NCI-H2107 treated with DMSO at 0.1 percent for 48 hours (cell line): ENCODE measurements around the gene SLC6A19.
A peak's percentile ranks its signal among the peaks of the same experiment; 100 is the strongest.
"Not testable (repeated sequence)": the region's sequence is repeated elsewhere in the genome, so short reads cannot be mapped to it uniquely, and the experiment has no call there.

ENCODE experiments used
- DNase-seq: peaks from one replicate; lab custom pipeline; 2025; ENCODE audit not compliant: unreplicated experiment; lab: John Stamatoyannopoulos, UW

Gene SLC6A19

GRCh38 chr5:1220351-1220750 is 19.0 kb downstream of the SLC6A19 start:
- DNase-seq: no peak

- no peak for DNase-seq
Observed at GRCh38 chr5:1220831-1221230, 19.4 kb downstream of the SLC6A19 start.

- DNase-seq: no peak
Observed at GRCh38 chr5:1221721-1222120, 20.3 kb downstream of the SLC6A19 start.

- no peak for DNase-seq
Observed at GRCh38 chr5:1222147-1222546, 20.8 kb downstream of the SLC6A19 start.

- DNase-seq: no peak
Observed at GRCh38 chr5:1222621-1223277, 21.4 kb downstream of the SLC6A19 start.

- no peak for DNase-seq
Observed at GRCh38 chr5:1223278-1223670, 21.9 kb downstream of the SLC6A19 start.

- DNase-seq: no peak
Observed at GRCh38 chr5:1224631-1225030, 23.2 kb downstream of the SLC6A19 start.

- DNase-seq: no peak
Observed at GRCh38 chr5:1225081-1225480, 23.7 kb downstream of the SLC6A19 start, which contains the start of gene SLC6A18. TSS of gene SLC6A18 (plus strand) at chr5:1225381. CDS start at chr5:1225478, 97 bp downstream.

GRCh38 chr5:1226231-1226630 is 24.8 kb downstream of the SLC6A19 start:
- DNase-seq: no peak

GRCh38 chr5:1226839-1227581 is 25.6 kb downstream of the SLC6A19 start:
- no peak for DNase-seq

- DNase-seq: peak; percentile 65
Observed at GRCh38 chr5:1227667-1228066, 26.3 kb downstream of the SLC6A19 start.

- no peak for DNase-seq
Observed at GRCh38 chr5:1228120-1228519, 26.7 kb downstream of the SLC6A19 start.

GRCh38 chr5:1229023-1229422 is 27.6 kb downstream of the SLC6A19 start:
- DNase-seq: not testable (repeated sequence)

- peak; percentile 48 for DNase-seq
Observed at GRCh38 chr5:1229822-1230221, 28.4 kb downstream of the SLC6A19 start.

GRCh38 chr5:1230551-1230950 is 29.2 kb downstream of the SLC6A19 start:
- DNase-seq: no peak

GRCh38 chr5:1231354-1231905 is 30.0 kb downstream of the SLC6A19 start:
- peak; percentile 26 for DNase-seq

GRCh38 chr5:1232780-1233179 is 31.4 kb downstream of the SLC6A19 start:
- no peak for DNase-seq

GRCh38 chr5:1235379-1235778 is 34.0 kb downstream of the SLC6A19 start:
- no peak for DNase-seq

- no peak for DNase-seq
Observed at GRCh38 chr5:1235838-1236237, 34.4 kb downstream of the SLC6A19 start.

GRCh38 chr5:1239505-1240251 is 38.3 kb downstream of the SLC6A19 start:
- DNase-seq: no peak

GRCh38 chr5:1240496-1241260 is 39.3 kb downstream of the SLC6A19 start:
- no peak for DNase-seq
